Measurements from ENCODE around the gene PTBP1. TPM values are rescaled to one million over a fixed set of nuclear protein-coding genes. Genes with fewer than 3 reads are reported as not detected.
A peak's percentile ranks its signal among the peaks of the same experiment; 100 is the strongest.

Gene PTBP1
- total and polyA plus RNA-seq, 9 of the 15 experiments (the other 6 are each of a cell fraction or from before 2014, with no cell fraction given), result 14.0 to 759 (median 234) TPM

DNA sequence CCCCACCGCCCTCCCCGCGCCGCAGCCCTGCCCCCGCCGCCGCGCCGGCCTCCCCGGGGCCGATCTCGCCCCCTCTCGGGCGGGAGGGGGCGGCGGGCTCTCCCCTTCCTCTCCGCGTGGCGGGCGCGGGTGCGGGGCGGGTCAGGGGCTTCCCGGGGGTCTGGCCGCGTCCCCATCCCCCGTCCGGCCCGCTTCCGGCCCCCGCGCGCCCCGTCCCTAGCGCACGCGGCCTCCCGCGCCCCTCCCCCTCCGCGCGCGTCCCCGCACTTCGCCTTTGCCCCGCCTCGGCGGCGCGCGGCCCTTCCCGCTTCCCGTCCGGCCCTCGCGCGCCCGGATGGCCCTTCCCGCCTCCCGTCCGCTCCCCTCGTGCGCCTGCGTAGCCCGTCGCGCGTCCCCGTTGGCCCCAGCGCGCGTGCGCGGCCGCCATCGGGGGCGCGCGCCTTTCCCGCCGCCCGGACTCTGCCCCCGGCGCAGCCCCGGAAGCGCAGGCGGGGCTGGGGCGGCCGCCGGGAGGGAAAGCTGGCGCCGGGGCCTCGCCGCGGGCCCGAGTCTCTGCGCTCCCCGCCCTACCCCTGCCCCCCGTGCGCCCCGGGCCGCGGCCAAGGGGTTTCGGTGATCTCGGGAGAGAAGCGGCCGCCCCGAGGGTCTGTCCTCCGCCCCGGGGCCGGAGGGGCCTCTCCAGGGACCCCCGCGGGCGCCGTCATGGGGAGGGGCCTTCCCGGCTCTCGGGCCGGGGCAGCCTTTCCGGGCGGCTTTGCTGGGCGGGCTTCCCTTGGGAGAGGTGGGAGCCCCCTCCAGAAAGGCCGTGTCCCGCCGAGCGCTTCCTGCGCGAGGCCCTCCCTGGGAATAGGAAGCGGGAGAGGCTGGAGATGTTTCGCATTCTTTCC lies 519 bp downstream of the PTBP1 start (continued):
- TF ChIP-seq ATF1 (CRISPR knock-in tag; IDR thresholded peaks at IDR 0.05) (no peak), ATF1 (tag; IDR thresholded peaks at IDR 0.05) (no peak), STAG1 (CRISPR knock-in tag; IDR thresholded peaks at IDR 0.05; ENCODE audit: borderline replicate concordance) (no peak), NEUROD1 (IDR thresholded peaks at IDR 0.05; ENCODE audit: borderline replicate concordance, low read depth, low read length, partially characterized antibody) (peak; percentile 35), ZNF699 (CRISPR knock-in tag; IDR thresholded peaks at IDR 0.05; ENCODE audit: insufficient replicate concordance) (no peak), DACH1 (IDR thresholded peaks at IDR 0.05; ENCODE audit: partially characterized antibody) (no peak), LCOR (CRISPR knock-in tag; IDR thresholded peaks at IDR 0.05) (no peak), MTF1 (CRISPR knock-in tag; IDR thresholded peaks at IDR 0.05; ENCODE audit: borderline replicate concordance) (no peak), CEBPB (tag; IDR thresholded peaks at IDR 0.05) (no peak), LARP7 (IDR thresholded peaks at IDR 0.05) (no peak), HDAC8 (tag; IDR thresholded peaks at IDR 0.05) (no peak), CXXC5 (CRISPR knock-in tag; IDR thresholded peaks at IDR 0.05) (no peak; the same call in none of the 2 replicates), PRMT5 (CRISPR knock-in tag; IDR thresholded peaks at IDR 0.05) (no peak), RBM15 (IDR thresholded peaks at IDR 0.05; ENCODE audit: insufficient read depth, low read length) (no peak), MCM2 (IDR thresholded peaks at IDR 0.05; ENCODE audit: low read depth) (no peak), HNRNPH1 (optimal IDR thresholded peaks at IDR 0.05; ENCODE audit: low read depth, low read length) (no peak), CREB3L1 (IDR thresholded peaks at IDR 0.05; ENCODE audit: borderline replicate concordance, low read depth) (no peak), NR2F6 (CRISPR knock-in tag; IDR thresholded peaks at IDR 0.05) (no peak; the same call in 1 of the 2 replicates), MTA1 (IDR thresholded peaks at IDR 0.05; ENCODE audit: borderline replicate concordance) (no peak), C11orf30 (IDR thresholded peaks at IDR 0.05; ENCODE audit: low read depth) (no peak), ERF (CRISPR knock-in tag; IDR thresholded peaks at IDR 0.05) (no peak), SMAD2 (IDR thresholded peaks at IDR 0.05; ENCODE audit: low read depth, low read length) (no peak)
- TF ChIP-seq, protein P1, sequence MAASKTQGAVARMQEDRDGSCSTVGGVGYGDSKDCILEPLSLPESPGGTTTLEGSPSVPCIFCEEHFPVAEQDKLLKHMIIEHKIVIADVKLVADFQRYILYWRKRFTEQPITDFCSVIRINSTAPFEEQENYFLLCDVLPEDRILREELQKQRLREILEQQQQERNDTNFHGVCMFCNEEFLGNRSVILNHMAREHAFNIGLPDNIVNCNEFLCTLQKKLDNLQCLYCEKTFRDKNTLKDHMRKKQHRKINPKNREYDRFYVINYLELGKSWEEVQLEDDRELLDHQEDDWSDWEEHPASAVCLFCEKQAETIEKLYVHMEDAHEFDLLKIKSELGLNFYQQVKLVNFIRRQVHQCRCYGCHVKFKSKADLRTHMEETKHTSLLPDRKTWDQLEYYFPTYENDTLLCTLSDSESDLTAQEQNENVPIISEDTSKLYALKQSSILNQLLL (CRISPR knock-in tag; IDR thresholded peaks at IDR 0.05; ENCODE audit: borderline replicate concordance), result no peak
- TF ChIP-seq, protein P2, sequence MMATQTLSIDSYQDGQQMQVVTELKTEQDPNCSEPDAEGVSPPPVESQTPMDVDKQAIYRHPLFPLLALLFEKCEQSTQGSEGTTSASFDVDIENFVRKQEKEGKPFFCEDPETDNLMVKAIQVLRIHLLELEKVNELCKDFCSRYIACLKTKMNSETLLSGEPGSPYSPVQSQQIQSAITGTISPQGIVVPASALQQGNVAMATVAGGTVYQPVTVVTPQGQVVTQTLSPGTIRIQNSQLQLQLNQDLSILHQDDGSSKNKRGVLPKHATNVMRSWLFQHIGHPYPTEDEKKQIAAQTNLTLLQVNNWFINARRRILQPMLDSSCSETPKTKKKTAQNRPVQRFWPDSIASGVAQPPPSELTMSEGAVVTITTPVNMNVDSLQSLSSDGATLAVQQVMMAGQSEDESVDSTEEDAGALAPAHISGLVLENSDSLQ (IDR thresholded peaks at IDR 0.05), result no peak
- TF ChIP-seq, protein P3, sequence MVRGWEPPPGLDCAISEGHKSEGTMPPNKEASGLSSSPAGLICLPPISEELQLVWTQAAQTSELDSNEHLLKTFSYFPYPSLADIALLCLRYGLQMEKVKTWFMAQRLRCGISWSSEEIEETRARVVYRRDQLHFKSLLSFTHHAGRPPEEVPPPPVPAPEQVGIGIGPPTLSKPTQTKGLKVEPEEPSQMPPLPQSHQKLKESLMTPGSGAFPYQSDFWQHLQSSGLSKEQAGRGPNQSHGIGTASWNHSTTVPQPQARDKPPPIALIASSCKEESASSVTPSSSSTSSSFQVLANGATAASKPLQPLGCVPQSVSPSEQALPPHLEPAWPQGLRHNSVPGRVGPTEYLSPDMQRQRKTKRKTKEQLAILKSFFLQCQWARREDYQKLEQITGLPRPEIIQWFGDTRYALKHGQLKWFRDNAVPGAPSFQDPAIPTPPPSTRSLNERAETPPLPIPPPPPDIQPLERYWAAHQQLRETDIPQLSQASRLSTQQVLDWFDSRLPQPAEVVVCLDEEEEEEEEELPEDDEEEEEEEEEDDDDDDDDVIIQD (CRISPR knock-in tag; IDR thresholded peaks at IDR 0.05), result no peak

Data from K562 (cell line).